ENCODE results near the gene TSPAN2. TPM values are rescaled to one million over a fixed set of nuclear protein-coding genes. Genes with fewer than 3 reads are reported as not detected.

TSPAN2 gene
- total RNA-seq, 4 donors from 2014 or later, result 0.73 to 1.8 (median 1.2) TPM

DNA sequence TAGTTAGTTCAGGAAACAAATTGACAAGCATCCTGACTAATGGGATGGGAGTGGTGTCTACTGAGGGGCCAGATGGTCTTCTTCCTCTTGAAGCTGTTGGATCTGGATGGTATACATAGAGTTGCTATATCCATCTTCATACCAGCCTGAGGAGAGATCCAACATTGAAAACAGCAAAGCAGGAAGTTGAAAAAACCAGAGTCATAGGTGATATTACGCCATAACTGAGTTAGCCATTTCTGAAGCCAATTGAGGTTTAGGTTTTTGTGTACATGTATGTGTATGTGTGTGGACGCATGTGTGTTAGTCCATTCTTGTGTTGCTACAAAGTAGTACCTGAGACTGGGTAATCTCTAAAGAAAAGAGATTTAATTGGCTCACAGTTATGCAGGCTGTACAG, 2.3 kb upstream of the TSPAN2 start:
- 96% methylated on average over 2 of the region's 2 CpGs for whole genome bisulfite sequencing
- TF ChIP-seq POLR2A (IDR thresholded peaks at IDR 0.05) (no peak), POLR2AphosphoS5 (IDR thresholded peaks at IDR 0.05) (no peak), EP300 (IDR thresholded peaks at IDR 0.05) (no peak)
- TF ChIP-seq, protein P1, sequence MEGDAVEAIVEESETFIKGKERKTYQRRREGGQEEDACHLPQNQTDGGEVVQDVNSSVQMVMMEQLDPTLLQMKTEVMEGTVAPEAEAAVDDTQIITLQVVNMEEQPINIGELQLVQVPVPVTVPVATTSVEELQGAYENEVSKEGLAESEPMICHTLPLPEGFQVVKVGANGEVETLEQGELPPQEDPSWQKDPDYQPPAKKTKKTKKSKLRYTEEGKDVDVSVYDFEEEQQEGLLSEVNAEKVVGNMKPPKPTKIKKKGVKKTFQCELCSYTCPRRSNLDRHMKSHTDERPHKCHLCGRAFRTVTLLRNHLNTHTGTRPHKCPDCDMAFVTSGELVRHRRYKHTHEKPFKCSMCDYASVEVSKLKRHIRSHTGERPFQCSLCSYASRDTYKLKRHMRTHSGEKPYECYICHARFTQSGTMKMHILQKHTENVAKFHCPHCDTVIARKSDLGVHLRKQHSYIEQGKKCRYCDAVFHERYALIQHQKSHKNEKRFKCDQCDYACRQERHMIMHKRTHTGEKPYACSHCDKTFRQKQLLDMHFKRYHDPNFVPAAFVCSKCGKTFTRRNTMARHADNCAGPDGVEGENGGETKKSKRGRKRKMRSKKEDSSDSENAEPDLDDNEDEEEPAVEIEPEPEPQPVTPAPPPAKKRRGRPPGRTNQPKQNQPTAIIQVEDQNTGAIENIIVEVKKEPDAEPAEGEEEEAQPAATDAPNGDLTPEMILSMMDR (IDR thresholded peaks at IDR 0.05), result no peak
- DNase-seq (ENCODE audit: low spot score in 2 of 2), result no peak
- Histone ChIP-seq H3K9me3 (no peaks in the 10 kb centered on the region), H3K27ac (no peak overlapping the region), H3K36me3 (no peaks in the 10 kb centered on the region), H3K27me3 (peaks cover 20% of the 10 kb centered on the region), H3K4me3 (no peak overlapping the region), H3K4me1 (peaks cover 22% of the 10 kb centered on the region)

DNA sequence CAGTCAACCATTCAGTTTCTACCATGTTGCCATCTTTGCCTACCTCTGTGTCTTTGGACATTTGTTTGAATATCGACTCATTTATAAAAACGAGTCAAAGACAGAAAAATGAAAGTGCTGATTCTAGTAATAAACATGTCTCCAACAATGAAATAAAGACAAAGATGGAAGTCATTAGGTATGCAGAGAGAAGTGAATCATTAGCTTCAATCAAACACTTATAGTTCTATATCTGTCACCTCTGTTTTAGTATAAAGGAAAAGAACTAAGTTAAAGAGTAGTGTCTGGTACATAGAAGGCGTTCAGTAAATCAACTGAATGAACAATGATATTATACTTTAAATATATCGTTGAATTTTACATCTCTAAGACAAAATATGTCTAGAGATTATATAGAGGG, 1.7 kb upstream of the TSPAN2 start:
- Histone ChIP-seq H3K36me3 (no peaks in the 10 kb centered on the region), H3K27me3 (peaks cover 20% of the 10 kb centered on the region), H3K9me3 (no peaks in the 10 kb centered on the region), H3K4me3 (no peak overlapping the region), H3K4me1 (peaks cover 22% of the 10 kb centered on the region), H3K27ac (no peak overlapping the region)
- no peak for TF ChIP-seq POLR2A (IDR thresholded peaks at IDR 0.05)
- no peak for TF ChIP-seq POLR2AphosphoS5 (IDR thresholded peaks at IDR 0.05)
- TF ChIP-seq, protein P1 (IDR thresholded peaks at IDR 0.05), result no peak
- TF ChIP-seq EP300 (IDR thresholded peaks at IDR 0.05), result no peak
- WGBS, result 93% methylated on average over 4 of the region's 4 CpGs
- no peak for DNase-seq (ENCODE audit: low spot score in 2 of 2)

DNA sequence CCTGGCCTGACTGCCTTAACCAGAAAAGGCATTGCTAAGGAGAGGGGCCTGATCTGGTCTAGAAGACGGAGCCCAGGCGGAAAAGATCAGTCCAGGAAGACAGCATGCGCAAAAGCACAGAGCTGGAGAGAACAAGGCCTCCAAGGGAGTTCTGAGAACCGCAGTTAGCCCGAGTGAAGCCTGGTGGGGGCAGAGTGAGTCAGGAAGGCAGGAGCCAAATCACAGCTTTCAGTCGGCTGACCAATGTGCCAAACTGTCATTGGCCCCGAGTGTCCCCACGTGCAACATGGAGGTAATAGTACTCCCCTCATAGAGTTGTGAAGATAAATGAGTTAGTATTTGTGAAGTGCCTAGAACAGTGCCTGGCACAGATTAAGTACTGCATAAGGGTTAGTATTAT, 1.2 kb upstream of the TSPAN2 start:
- Histone ChIP-seq H3K27me3 (peaks cover 20% of the 10 kb centered on the region), H3K36me3 (no peaks in the 10 kb centered on the region), H3K4me1 (peaks cover 22% of the 10 kb centered on the region), H3K4me3 (no peak overlapping the region), H3K9me3 (no peaks in the 10 kb centered on the region), H3K27ac (no peak overlapping the region)
- no peak for DNase-seq (ENCODE audit: low spot score in 2 of 2)
- WGBS, result 76% methylated on average over 8 of the region's 8 CpGs
- TF ChIP-seq, protein P1 (IDR thresholded peaks at IDR 0.05), result no peak

DNA sequence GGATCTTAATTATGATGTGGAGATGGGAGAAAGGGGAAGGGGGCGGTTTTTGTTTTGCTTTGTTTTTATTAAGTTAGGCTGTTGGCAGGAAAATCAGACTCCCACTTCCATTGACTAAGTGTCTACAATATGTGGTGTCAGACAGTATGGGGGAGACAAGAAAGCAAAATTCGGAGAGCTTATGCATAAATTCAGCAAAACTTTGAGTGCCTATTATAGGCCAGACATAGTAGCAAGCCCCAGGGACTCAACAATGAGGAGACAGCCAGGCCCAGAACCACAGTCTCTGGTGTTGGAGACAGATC, 835 bp upstream of the TSPAN2 start:
- 40% methylated on average over 2 of the region's 2 CpGs for WGBS

DNA sequence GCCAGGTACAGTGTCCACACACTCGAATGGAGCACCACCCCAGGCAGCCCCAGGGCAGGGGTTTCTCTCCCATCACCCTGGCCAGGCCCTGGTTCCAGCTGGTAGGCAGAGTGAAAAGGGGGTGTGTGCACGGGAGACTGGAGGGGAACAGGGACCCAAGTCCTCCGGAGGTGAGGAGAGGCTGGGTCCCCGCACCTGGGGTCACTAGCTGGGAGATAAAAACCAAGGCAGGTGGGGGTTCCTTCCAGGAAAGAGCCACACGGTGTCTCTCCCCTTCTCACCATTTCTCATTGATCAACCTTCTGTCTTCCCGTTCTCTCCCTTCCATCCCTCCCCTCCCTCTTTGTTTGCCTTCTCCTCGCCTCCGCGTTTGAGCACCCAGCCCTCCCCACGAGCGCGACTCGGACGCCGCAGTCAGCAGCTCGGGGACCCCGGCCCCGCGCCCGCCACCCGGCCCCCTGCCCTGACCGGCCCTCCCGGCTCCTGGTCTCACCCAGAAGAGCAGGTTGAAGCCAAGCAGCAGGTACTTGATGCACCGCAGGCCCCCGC, 358 bp downstream of the TSPAN2 start:
- H3K4me3 ChIP-seq, result peak overlapping the region; percentile 69

More for the DNA sequence above, 835 bp upstream of the TSPAN2 start:
- Histone ChIP-seq H3K27ac (peak overlapping the region; percentile 41), H3K27me3 (peaks cover 20% of the 10 kb centered on the region), H3K36me3 (no peaks in the 10 kb centered on the region), H3K4me1 (peaks cover 25% of the 10 kb centered on the region), H3K9me3 (no peaks in the 10 kb centered on the region), H3K4me3 (peak overlapping the region; percentile 69)
- no peak for DNase-seq (ENCODE audit: low spot score in 2 of 2)
- TF ChIP-seq EP300 (IDR thresholded peaks at IDR 0.05), result no peak

DNA sequence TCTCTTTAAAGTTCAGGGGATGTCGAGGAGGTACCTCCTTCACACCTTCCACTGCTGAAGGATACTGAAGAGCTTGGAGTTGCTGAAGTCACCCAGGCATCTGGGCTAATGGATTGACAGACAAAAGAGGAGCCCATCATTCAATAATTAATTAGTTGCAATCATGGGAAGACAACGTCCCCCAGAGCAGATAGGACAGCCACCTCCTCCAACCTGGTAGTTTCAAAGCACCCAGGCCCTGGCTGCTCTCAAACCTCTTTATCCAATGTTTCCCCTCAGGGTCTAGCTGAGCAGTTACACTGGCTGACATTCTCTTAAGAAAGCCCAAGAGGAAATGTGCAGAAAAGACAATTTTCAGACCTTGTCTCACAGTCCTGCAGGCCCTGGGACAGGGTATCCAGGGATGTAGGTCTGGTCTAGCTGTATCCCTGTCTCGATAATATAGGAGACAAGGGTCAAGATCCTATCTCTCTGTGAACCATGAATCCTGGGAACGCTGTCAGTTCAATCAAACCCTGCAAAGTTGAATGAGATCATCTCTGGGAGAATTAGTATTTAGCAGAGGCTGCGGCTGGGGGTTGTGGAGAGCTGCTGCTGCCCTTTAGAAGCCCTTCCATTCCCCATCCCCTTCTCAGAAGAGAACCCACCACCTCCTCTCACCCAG, 1.1 kb downstream of the TSPAN2 start:
- Histone ChIP-seq H3K27me3 (peaks cover 20% of the 10 kb centered on the region), H3K4me3 (peak overlapping the region; percentile 69), H3K9me3 (no peaks in the 10 kb centered on the region), H3K36me3 (no peaks in the 10 kb centered on the region), H3K27ac (no peak overlapping the region), H3K4me1 (peaks cover 28% of the 10 kb centered on the region)
- WGBS, result 79% methylated on average over 5 of the region's 5 CpGs
- no peak for DNase-seq (ENCODE audit: low spot score in 2 of 2)
- TF ChIP-seq POLR2A (IDR thresholded peaks at IDR 0.05), result no peak
- no peak for TF ChIP-seq EP300 (IDR thresholded peaks at IDR 0.05)

More for the DNA sequence above, 358 bp downstream of the TSPAN2 start:
- peak overlapping the region; percentile 41 for H3K27ac ChIP-seq
- H3K36me3 ChIP-seq, result no peaks in the 10 kb centered on the region
- no peak for DNase-seq (ENCODE audit: low spot score in 2 of 2)
- H3K9me3 ChIP-seq, result no peaks in the 10 kb centered on the region
- TF ChIP-seq EP300 (IDR thresholded peaks at IDR 0.05), result no peak
- no peak for TF ChIP-seq POLR2AphosphoS5 (IDR thresholded peaks at IDR 0.05)
- peaks cover 26% of the 10 kb centered on the region for H3K4me1 ChIP-seq
- H3K27me3 ChIP-seq, result peaks cover 20% of the 10 kb centered on the region
- 4% methylated on average over 18 of the region's 25 CpGs for WGBS
